ENCODE measurements around the gene NR3C2. TPM values are rescaled to one million over a fixed set of nuclear protein-coding genes. Genes with fewer than 3 reads are reported as not detected.

The NR3C2 gene
- total and polyA plus RNA-seq, 10 of the 15 experiments (the other 5 are each of a cell fraction or from before 2014, with no cell fraction given), result 0.05 to 0.11 (median 0.08) TPM; not detected in 4

DNA sequence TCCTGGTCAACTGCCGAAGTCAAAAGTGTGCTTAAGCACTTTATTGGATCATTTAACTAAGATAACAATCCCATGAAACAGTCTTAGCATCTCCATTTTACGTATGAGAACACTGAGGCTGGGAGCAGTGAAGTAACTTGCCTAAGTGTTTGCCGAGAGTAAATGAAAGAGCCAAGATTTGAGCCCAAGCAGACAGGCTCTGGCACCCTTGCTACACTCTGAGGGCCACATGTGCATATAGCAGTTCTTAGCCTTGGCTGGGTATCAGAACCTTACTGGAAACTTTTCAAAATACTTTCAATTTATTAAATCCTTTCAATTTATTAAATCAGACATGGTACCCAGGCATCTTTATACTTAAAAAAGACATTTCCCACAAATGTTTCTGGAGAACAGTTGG is 225.9 kb downstream of the NR3C2 start:
- ChIA-PET SMC1A (ENCODE audit: uncharacterized antibody, unreplicated experiment) (no interaction called here), POLR2A (no interaction called here), RAD21 (ENCODE audit: unreplicated experiment) (no interaction called here), CTCF (interaction anchor here (1.2 to 1.4 kb wide), 2 partner anchors 172 to 232 kb away, joined by 4 to 5 read pairs; no protein-coding TSS in a partner anchor)
- DNase-seq (ENCODE audit: low read depth, low spot score), result no peak
- Histone ChIP-seq H3K4me3 (no peak overlapping the region), H3K36me3 (ENCODE audit: control insufficient read depth in 2 of 2, insufficient read depth in 2 of 2, low read length in 1 of 2) (no peaks in the 10 kb centered on the region), H4K20me1 (ENCODE audit: control insufficient read depth, insufficient read depth) (no peaks in the 10 kb centered on the region), H3K4me2 (ENCODE audit: control insufficient read depth, insufficient read depth) (peak overlapping the region; percentile 63; the same call in 1 of the 2 replicates), H3K27me3 (replicated peaks in 1 of 2; ENCODE audit: control insufficient read depth in 2 of 2, insufficient read depth in 2 of 2, low read length in 1 of 2) (no peaks in the 10 kb centered on the region), H3K4me1 (ENCODE audit: control insufficient read depth, insufficient read depth, low read length) (0 out of 2 replicates have a peak, but pooled peaks cover 2% of the 10 kb centered on the region), H3K27ac (ENCODE audit: control insufficient read depth, insufficient read depth) (no peak overlapping the region), H3K9me3 (replicated peaks; ENCODE audit: control insufficient read depth, insufficient read depth, low read length) (no peaks in the 10 kb centered on the region), H3K9ac (ENCODE audit: control insufficient read depth, insufficient read depth, low read length) (no peak overlapping the region), H2AFZ (ENCODE audit: control insufficient read depth, low read depth, low read length) (no peak overlapping the region), H3K79me2 (ENCODE audit: control insufficient read depth, insufficient read depth, low read length) (no peaks in the 10 kb centered on the region)
- no peak for FAIRE-seq
- TF ChIP-seq, protein P1, sequence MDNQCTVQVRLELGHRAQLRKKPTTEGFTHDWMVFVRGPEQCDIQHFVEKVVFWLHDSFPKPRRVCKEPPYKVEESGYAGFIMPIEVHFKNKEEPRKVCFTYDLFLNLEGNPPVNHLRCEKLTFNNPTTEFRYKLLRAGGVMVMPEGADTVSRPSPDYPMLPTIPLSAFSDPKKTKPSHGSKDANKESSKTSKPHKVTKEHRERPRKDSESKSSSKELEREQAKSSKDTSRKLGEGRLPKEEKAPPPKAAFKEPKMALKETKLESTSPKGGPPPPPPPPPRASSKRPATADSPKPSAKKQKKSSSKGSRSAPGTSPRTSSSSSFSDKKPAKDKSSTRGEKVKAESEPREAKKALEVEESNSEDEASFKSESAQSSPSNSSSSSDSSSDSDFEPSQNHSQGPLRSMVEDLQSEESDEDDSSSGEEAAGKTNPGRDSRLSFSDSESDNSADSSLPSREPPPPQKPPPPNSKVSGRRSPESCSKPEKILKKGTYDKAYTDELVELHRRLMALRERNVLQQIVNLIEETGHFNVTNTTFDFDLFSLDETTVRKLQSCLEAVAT (IDR thresholded peaks at IDR 0.05), result no peak
- TF ChIP-seq, protein P2, sequence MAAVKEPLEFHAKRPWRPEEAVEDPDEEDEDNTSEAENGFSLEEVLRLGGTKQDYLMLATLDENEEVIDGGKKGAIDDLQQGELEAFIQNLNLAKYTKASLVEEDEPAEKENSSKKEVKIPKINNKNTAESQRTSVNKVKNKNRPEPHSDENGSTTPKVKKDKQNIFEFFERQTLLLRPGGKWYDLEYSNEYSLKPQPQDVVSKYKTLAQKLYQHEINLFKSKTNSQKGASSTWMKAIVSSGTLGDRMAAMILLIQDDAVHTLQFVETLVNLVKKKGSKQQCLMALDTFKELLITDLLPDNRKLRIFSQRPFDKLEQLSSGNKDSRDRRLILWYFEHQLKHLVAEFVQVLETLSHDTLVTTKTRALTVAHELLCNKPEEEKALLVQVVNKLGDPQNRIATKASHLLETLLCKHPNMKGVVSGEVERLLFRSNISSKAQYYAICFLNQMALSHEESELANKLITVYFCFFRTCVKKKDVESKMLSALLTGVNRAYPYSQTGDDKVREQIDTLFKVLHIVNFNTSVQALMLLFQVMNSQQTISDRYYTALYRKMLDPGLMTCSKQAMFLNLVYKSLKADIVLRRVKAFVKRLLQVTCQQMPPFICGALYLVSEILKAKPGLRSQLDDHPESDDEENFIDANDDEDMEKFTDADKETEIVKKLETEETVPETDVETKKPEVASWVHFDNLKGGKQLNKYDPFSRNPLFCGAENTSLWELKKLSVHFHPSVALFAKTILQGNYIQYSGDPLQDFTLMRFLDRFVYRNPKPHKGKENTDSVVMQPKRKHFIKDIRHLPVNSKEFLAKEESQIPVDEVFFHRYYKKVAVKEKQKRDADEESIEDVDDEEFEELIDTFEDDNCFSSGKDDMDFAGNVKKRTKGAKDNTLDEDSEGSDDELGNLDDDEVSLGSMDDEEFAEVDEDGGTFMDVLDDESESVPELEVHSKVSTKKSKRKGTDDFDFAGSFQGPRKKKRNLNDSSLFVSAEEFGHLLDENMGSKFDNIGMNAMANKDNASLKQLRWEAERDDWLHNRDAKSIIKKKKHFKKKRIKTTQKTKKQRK (IDR thresholded peaks at IDR 0.05; ENCODE audit: low read depth, low read length), result no peak
- TF ChIP-seq FOXM1 (IDR thresholded peaks at IDR 0.05; ENCODE audit: low read depth, low read length), result no peak
- TF ChIP-seq SREBF1 (IDR thresholded peaks at IDR 0.05; ENCODE audit: low read length), result no peak
- no peak for TF ChIP-seq NBN (IDR thresholded peaks at IDR 0.05)
- TF ChIP-seq CHD4 (IDR thresholded peaks at IDR 0.05), result no peak
- no peak for TF ChIP-seq YY1 (IDR thresholded peaks at IDR 0.05; ENCODE audit: low read depth, low read length)
- no peak for TF ChIP-seq SMARCA5 (IDR thresholded peaks at IDR 0.05)
- TF ChIP-seq, protein P3, sequence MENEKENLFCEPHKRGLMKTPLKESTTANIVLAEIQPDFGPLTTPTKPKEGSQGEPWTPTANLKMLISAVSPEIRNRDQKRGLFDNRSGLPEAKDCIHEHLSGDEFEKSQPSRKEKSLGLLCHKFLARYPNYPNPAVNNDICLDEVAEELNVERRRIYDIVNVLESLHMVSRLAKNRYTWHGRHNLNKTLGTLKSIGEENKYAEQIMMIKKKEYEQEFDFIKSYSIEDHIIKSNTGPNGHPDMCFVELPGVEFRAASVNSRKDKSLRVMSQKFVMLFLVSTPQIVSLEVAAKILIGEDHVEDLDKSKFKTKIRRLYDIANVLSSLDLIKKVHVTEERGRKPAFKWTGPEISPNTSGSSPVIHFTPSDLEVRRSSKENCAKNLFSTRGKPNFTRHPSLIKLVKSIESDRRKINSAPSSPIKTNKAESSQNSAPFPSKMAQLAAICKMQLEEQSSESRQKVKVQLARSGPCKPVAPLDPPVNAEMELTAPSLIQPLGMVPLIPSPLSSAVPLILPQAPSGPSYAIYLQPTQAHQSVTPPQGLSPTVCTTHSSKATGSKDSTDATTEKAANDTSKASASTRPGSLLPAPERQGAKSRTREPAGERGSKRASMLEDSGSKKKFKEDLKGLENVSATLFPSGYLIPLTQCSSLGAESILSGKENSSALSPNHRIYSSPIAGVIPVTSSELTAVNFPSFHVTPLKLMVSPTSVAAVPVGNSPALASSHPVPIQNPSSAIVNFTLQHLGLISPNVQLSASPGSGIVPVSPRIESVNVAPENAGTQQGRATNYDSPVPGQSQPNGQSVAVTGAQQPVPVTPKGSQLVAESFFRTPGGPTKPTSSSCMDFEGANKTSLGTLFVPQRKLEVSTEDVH (IDR thresholded peaks at IDR 0.05; ENCODE audit: low read depth, partially characterized antibody), result no peak
- no peak for TF ChIP-seq TAF1 (IDR thresholded peaks at IDR 0.05; ENCODE audit: borderline replicate concordance, low read depth, low read length)
- WGBS (ENCODE audit: insufficient coverage, insufficient replicate concordance, low lambda C conversion rate, missing lambda C conversion rate), result 81% methylated on average over 3 of the region's 3 CpGs
- peak; percentile 31 for ATAC-seq
- intact Hi-C loops (cut with micrococcal nuclease; ENCODE audit: unreplicated experiment) (no loop called here), in situ Hi-C loops (cut with MboI) (no loop called here)
- no TSS peak for BruUV-seq (replicated peaks)
